Measurements from ENCODE around the gene EXTL1. TPM values are rescaled to one million over a fixed set of nuclear protein-coding genes. Genes with fewer than 3 reads are reported as not detected.
A peak's percentile ranks its signal among the peaks of the same experiment; 100 is the strongest.

The EXTL1 gene
- total RNA-seq = 0.24 TPM
- long read RNA-seq, partial matches to known transcripts = 0 of 1 reads
- long read RNA-seq, other reads (novel, unspliced or antisense) = 1 of 1 reads

GRCh38 chr1:26021647-26022403 is at the start of gene EXTL1:
EXTL1 (plus strand) TSS chr1:26021775; CDS start chr1:26022647, 872 bp downstream.
- peak within 1 kb of the TSS; percentile 34 for H3K4me3 ChIP-seq
- peaks cover 7% of the 10 kb centered on the region for H3K4me1 ChIP-seq
- TF ChIP-seq CTCF (IDR thresholded peaks at IDR 0.05) = no peak
- H3K27me3 ChIP-seq (ENCODE audit: low read depth) = no peaks in the 10 kb centered on the region
- ATAC-seq = peak; percentile 30 to 32
- no peak for DNase-seq
- intact Hi-C loops (cut with DNase I) = no loop called here
- H3K27ac ChIP-seq = peak within 1 kb of the TSS; percentile 18
- H3K36me3 ChIP-seq = no peaks in the 10 kb centered on the region
- H3K9me3 ChIP-seq = no peaks in the 10 kb centered on the region

GRCh38 chr1:25971811-25972180 is 49.8 kb upstream of the EXTL1 start:
- intact Hi-C loops (cut with DNase I) = no loop called here

GRCh38 chr1:25973610-25974321 is 47.8 kb upstream of the EXTL1 start:
- TF ChIP-seq CTCF (IDR thresholded peaks at IDR 0.05) = no peak
- H3K4me1 ChIP-seq = peaks cover 12% of the 10 kb centered on the region
- DNase-seq (no peak), ATAC-seq (no peak)
- H3K9me3 ChIP-seq = no peaks in the 10 kb centered on the region
- peaks cover 94% of the 10 kb centered on the region for H3K36me3 ChIP-seq
- no peaks in the 10 kb centered on the region for H3K27me3 ChIP-seq (ENCODE audit: low read depth)
- no peak overlapping the region for H3K4me3 ChIP-seq
- H3K27ac ChIP-seq = no peak overlapping the region
- intact Hi-C loops (cut with DNase I) = no loop called here

More at GRCh38 chr1:25971811-25972180, 49.8 kb upstream of the EXTL1 start:
- H3K4me1 ChIP-seq = peaks cover 12% of the 10 kb centered on the region
- no peaks in the 10 kb centered on the region for H3K27me3 ChIP-seq (ENCODE audit: low read depth)
- DNase-seq (no peak), ATAC-seq (no peak)
- no peak overlapping the region for H3K27ac ChIP-seq
- TF ChIP-seq CTCF (IDR thresholded peaks at IDR 0.05) = no peak
- H3K4me3 ChIP-seq = no peak overlapping the region
- peaks cover 94% of the 10 kb centered on the region for H3K36me3 ChIP-seq
- no peaks in the 10 kb centered on the region for H3K9me3 ChIP-seq

GRCh38 chr1:25977801-25978200 is 43.8 kb upstream of the EXTL1 start:
- no peak for TF ChIP-seq CTCF (IDR thresholded peaks at IDR 0.05)
- Histone ChIP-seq H3K4me3 (no peak overlapping the region), H3K27me3 (ENCODE audit: low read depth) (no peaks in the 10 kb centered on the region), H3K36me3 (peaks cover 90% of the 10 kb centered on the region), H3K4me1 (no peaks in the 10 kb centered on the region), H3K27ac (no peak overlapping the region), H3K9me3 (no peaks in the 10 kb centered on the region)
- intact Hi-C loops (cut with DNase I) = no loop called here
- DNase-seq (no peak), ATAC-seq (no peak)

GRCh38 chr1:25978403-25978802 is 43.2 kb upstream of the EXTL1 start:
- intact Hi-C loops (cut with DNase I) = no loop called here

More at GRCh38 chr1:25978403-25978802, 43.2 kb upstream of the EXTL1 start:
- Histone ChIP-seq H3K36me3 (peaks cover 90% of the 10 kb centered on the region), H3K9me3 (no peaks in the 10 kb centered on the region), H3K4me1 (no peaks in the 10 kb centered on the region), H3K27ac (no peak overlapping the region), H3K4me3 (no peak overlapping the region), H3K27me3 (ENCODE audit: low read depth) (no peaks in the 10 kb centered on the region)
- no peak for ATAC-seq
- DNase-seq = no peak
- TF ChIP-seq CTCF (IDR thresholded peaks at IDR 0.05) = no peak
